Fibroblast of lung (primary cell): ENCODE data around the gene SCRT2.

Source experiments
- EZH2 ChIP-seq: IDR thresholded peaks from 2 replicates; pipeline ENCODE4 v1.5.1; 2012; ENCODE audit warnings: low read length, control low read depth, mild to moderate bottlenecking; ENCODE audit errors: missing control alignments
- TF ChIP-seq, protein P1 (sequence below), 2 donors: IDR thresholded peaks in 1 of 2; conservative IDR thresholded peaks in 1 of 2; 1 replicate in 1 of 2; 2 replicates in 1 of 2; pipeline ENCODE4 v1.5.1; 2011 to 2012; ENCODE audit warnings: low read length in 2 of 2, control low read depth in 1 of 2, inconsistent platforms in 1 of 2, low read depth in 1 of 2, mild to moderate bottlenecking in 1 of 2

DNA sequence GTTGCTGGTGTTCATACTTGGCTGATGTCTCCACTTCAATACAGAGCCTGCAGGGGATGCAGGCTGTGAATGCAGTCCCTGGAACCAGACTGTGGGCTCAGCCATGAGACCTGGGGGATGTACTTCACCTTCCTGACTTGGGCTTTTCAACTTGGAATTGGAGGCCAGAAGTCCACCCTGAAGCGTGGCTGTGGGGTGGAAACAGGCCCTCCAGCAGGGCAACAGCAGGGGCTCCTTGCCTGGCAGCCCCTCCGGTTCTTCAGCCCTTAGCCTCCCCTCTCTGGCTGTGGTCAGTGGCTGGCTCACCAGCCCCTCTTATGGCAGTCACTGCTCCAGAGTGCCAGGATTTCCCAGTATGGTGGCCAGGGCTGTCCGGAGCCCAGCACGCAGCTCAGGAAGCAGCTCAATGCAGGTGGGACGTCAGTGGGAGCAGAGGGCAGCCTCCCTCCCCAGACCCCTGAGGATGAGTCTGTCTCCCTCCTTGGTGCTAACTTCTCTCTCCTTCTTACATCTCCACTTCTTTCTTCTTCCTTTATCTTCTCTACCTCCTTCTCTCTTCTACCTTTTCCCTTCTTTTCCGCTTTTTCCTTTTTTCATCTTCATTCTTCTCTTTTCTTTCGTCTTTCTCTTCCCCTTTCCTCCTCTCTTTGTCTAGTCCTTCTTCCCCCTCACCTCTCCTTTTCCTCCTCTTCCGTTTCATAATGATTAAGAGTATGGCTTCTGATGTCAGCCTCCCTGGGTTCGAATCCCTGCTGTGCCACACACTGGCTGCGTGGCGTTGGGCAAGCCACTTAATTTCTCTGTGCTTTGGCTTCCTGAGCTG lies 47.4 kb upstream of the SCRT2 start:
- TF ChIP-seq, protein P1, sequence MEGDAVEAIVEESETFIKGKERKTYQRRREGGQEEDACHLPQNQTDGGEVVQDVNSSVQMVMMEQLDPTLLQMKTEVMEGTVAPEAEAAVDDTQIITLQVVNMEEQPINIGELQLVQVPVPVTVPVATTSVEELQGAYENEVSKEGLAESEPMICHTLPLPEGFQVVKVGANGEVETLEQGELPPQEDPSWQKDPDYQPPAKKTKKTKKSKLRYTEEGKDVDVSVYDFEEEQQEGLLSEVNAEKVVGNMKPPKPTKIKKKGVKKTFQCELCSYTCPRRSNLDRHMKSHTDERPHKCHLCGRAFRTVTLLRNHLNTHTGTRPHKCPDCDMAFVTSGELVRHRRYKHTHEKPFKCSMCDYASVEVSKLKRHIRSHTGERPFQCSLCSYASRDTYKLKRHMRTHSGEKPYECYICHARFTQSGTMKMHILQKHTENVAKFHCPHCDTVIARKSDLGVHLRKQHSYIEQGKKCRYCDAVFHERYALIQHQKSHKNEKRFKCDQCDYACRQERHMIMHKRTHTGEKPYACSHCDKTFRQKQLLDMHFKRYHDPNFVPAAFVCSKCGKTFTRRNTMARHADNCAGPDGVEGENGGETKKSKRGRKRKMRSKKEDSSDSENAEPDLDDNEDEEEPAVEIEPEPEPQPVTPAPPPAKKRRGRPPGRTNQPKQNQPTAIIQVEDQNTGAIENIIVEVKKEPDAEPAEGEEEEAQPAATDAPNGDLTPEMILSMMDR (conservative IDR thresholded peaks at IDR 0.05 in 1 of 2, IDR thresholded peaks at IDR 0.05 in 1 of 2; ENCODE audit: low read depth in 1 of 2, low read length in 2 of 2) = no peak
- no peak for TF ChIP-seq EZH2
